Fibroblast of mammary gland (primary cell): Measurements from ENCODE around the gene INPPL1.

ENCODE experiments used
- DNase-seq: peaks from one replicate; pipeline ENCODE4 v3.0.0-alpha.2; 2010; ENCODE audit warnings: low read depth
- H3K4me3 ChIP-seq: 2 replicates; pipeline ENCODE4 v1.5.1; 2011; ENCODE audit warnings: low read depth, mild to moderate bottlenecking, low read length, moderate library complexity; ENCODE audit not compliant: control insufficient read depth
- TF ChIP-seq, protein P1 (sequence below): conservative IDR thresholded peaks from 2 replicates; pipeline ENCODE4 v1.5.1; 2011; ENCODE audit warnings: low read depth, low read length, inconsistent platforms; ENCODE audit not compliant: control insufficient read depth, insufficient read depth

The INPPL1 gene

DNA sequence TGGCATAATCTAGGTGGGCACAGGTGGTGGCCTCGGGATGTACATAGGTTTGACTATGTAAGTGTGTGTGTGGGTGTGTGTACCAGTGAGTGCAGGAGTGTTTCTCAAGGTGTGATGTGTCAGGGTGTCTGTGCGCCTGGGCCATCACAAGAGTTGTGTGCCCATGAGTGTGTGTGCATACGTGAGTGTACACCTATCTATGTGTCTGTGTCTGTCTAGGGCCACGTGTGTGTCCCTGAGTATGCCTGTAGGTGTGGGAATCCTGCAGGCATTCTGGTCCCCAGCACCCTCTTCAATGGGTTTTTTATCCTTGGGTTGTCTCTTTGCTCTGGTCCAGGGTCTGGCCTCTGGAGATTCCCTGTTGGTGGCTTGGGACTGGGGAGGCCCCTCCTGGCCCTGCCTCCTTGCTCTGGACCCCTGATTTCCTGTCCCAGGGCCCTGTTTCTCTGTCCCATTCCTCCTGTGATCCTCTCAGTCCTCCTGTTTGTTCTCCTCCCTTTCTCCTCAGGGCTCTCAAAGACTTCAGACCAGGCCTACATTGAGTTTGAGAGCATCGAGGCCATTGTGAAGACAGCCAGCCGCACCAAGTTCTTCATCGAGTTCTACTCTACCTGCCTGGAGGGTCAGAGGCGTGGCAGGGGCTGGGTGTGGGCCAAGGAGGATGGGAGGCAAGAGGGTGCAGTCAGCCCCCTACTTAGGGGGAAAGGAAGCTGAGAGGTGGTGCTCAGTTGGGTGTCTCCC, 9.4 kb downstream of the INPPL1 start:
- H3K4me3 ChIP-seq: no peak overlapping the region
- no peak for DNase-seq
- TF ChIP-seq, protein P1, sequence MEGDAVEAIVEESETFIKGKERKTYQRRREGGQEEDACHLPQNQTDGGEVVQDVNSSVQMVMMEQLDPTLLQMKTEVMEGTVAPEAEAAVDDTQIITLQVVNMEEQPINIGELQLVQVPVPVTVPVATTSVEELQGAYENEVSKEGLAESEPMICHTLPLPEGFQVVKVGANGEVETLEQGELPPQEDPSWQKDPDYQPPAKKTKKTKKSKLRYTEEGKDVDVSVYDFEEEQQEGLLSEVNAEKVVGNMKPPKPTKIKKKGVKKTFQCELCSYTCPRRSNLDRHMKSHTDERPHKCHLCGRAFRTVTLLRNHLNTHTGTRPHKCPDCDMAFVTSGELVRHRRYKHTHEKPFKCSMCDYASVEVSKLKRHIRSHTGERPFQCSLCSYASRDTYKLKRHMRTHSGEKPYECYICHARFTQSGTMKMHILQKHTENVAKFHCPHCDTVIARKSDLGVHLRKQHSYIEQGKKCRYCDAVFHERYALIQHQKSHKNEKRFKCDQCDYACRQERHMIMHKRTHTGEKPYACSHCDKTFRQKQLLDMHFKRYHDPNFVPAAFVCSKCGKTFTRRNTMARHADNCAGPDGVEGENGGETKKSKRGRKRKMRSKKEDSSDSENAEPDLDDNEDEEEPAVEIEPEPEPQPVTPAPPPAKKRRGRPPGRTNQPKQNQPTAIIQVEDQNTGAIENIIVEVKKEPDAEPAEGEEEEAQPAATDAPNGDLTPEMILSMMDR: no peak

DNA sequence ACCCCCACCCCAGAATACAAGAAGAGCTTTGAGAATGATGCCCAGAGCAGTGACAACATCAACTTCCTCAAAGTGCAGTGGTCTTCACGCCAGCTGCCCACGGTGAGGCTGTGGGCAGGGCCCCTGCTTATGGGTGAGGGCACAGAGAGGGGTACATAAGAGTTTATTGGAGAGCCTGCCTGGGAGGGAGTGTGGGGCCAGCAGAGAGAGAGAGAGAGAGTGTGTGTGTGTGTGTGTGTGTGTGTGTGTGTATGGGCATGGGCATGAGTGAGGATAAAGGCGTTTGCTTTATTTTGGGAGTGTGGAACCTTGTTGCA, 9.9 kb downstream of the INPPL1 start:
- DNase-seq: no peak
- no peak overlapping the region for H3K4me3 ChIP-seq
- TF ChIP-seq, protein P1: no peak

DNA sequence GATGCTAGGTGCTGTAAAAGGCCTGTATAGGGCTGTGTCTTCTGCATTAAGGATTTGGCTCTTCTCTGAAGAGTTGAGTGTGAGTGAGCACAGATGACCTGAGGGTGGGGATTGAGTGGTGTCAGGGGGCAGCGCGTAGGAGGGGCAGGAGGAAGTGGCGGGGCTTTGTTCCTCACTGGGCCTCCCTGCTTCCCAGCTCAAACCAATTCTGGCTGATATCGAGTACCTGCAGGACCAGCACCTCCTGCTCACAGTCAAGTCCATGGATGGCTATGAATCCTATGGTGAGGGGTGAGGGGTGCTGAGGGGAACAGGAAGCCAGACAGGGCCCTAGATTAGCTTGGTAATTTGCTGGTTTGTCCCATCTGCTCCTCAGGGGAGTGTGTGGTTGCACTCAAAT, 10.4 kb downstream of the INPPL1 start:
- no peak overlapping the region for H3K4me3 ChIP-seq
- TF ChIP-seq, protein P1: no peak
- no peak for DNase-seq

DNA sequence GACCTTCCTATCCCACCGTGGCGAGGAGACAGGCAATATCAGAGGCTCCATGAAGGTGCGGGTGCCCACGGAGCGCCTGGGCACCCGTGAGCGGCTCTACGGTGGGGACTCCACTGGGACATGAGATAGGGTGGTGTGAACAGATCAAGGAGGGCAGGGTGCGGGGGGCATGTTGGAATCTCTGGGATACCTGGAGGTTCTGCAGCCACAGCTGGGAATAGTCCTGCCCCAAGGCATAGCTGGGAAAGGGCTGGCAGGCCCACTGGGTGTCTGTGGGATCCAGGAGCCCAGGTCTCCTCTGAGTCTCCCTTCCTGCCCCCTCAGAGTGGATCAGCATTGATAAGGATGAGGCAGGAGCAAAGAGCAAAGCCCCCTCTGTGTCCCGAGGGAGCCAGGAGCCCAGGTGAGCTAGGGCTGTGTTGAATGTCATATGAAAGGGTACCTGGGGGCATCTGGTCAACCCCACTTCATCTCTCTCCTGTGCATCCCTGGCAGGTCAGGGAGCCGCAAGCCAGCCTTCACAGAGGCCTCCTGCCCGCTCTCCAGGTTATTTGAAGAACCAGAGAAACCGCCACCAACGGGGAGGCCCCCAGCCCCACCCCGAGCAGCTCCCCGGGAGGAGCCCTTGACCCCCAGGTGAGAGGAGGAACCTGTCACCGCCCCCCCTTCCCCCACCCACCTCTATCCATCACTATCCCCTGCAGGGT, 10.9 kb downstream of the INPPL1 start:
- H3K4me3 ChIP-seq: no peak overlapping the region
- TF ChIP-seq, protein P1: no peak
- no peak for DNase-seq

DNA sequence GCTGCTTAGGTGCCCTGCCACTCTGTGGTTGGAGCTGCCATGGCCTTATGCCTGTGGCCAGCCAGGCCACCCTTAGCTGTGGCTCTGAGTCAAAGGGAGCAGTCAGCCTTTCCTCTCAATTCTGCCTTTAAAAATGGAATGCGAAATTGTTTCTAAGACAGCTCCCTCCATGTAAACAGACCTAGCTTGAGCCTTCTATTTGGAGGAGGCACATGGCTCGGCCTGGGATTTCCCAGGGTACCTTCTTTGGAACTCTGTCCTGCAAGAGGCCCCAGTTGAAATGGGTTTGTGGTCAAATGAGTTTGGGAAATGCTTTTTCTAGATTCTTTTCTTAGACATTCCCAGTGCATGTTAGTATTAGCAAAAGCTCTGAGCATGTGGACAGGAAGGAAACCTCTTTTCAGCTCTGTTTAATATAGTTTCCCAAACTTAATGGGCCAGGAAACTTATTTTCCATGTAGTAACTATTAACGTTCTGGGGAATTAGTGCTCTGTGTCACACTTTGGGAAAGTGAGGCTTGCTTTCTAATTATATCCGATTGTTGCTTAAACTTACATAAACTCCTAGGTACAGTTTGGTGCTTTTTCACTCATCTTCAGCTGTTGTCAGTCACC, 11.6 kb downstream of the INPPL1 start:
- TF ChIP-seq, protein P1: no peak
- H3K4me3 ChIP-seq: no peak overlapping the region
- no peak for DNase-seq

DNA sequence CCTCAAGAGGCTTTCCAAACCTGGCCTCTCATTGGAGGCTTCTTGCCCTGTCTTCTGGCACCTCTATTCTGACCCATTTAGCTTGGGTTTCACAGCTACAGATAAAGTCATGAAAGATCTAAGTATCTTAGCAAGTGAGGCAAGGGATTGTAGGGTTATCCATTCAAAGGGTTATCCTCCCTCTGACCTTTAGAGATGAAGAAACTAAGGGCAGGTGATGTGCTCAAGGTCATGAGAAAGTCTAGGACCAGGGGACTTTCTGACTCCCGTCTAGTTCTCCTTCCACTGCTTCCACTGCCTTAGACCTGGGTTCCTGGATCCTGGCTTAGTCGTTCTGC, 12.2 kb downstream of the INPPL1 start:
- no peak for DNase-seq
- TF ChIP-seq, protein P1: no peak
- no peak overlapping the region for H3K4me3 ChIP-seq
